Globus pallidus (tissue), 1 donor: ENCODE measurements around the gene PNMA6E.

Source experiments
- DNase-seq: peaks from one replicate; pipeline ENCODE4 v3.0.0-alpha.2; 2015; ENCODE audit warnings: low spot score

The PNMA6E gene

GRCh38 chrX:153349952-153350351, 51.2 kb downstream of the PNMA6E start:
- DNase-seq = no peak

- DNase-seq = no peak
Measured at GRCh38 chrX:153348421-153348820, 52.7 kb downstream of the PNMA6E start.

DNA sequence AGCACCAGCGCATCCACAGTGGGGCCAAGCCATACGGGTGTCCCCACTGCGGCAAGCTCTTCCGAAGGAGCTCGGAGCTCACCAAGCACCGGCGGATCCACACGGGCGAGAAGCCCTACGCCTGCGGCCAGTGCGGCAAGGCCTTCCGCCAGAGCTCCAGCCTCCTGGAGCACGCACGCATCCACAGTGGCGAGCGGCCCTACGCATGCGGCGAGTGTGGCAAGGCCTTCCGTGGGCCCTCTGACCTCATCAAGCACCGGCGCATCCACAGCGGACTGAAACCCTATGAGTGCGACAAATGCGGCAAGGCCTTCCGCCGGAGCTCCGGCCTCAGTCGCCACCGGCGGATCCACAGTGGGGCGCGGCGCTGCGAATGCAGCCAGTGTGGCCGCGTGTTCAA, 53.6 kb downstream of the PNMA6E start:
- DNase-seq = no peak
